ENCODE data around the gene ABCG1. TPM values are rescaled to one million over a fixed set of nuclear protein-coding genes. Genes with fewer than 3 reads are reported as not detected.

ABCG1 gene
- total and polyA plus RNA-seq, 2 experiments from 2014 or later = 1.3 to 4.4 TPM

- DNase-seq (ENCODE audit: low spot score) = no peak
- Mint-ChIP-seq H3K4me3 (no peak overlapping the region), H3K4me1 (peaks cover 4% of the 10 kb centered on the region), H3K27me3 (ENCODE audit: insufficient read depth, low read depth, poor library complexity) (peaks cover 7% of the 10 kb centered on the region), H3K36me3 (ENCODE audit: low read depth) (no peaks in the 10 kb centered on the region; the same call in 2 of the 3 replicates), H3K27ac (no peak overlapping the region), H3K9me3 (no peaks in the 10 kb centered on the region)
- Histone ChIP-seq H4K20me1 (replicated peaks; ENCODE audit: insufficient read depth) (no peaks in the 10 kb centered on the region), H3F3A (replicated peaks; ENCODE audit: low read depth) (no peaks in the 10 kb centered on the region), H3K4me3 (no peak overlapping the region), H3K36me3 (ENCODE audit: insufficient read depth) (no peaks in the 10 kb centered on the region), H3K27me3 (ENCODE audit: insufficient read depth) (no peaks in the 10 kb centered on the region), H2AFZ (no peak overlapping the region), H3K27ac (ENCODE audit: low read depth) (no peak overlapping the region), H3K4me1 (ENCODE audit: insufficient read depth) (no peaks in the 10 kb centered on the region), H3K4me2 (no peak overlapping the region), H3K79me2 (replicated peaks; ENCODE audit: insufficient read depth) (no peaks in the 10 kb centered on the region), H3K9me2 (ENCODE audit: insufficient read depth) (no peaks in the 10 kb centered on the region)
- peak; percentile 45 for ATAC-seq
- no peak for TF ChIP-seq POLR2AphosphoS5 (IDR thresholded peaks at IDR 0.05; ENCODE audit: low read depth)
- TF ChIP-seq REST (IDR thresholded peaks at IDR 0.05; ENCODE audit: unreplicated experiment) = no peak
- no peak for TF ChIP-seq EZH2phosphoT487 (IDR thresholded peaks at IDR 0.05; ENCODE audit: unreplicated experiment)
- no peak for TF ChIP-seq CREB1 (CRISPR knock-in tag; IDR thresholded peaks at IDR 0.05; ENCODE audit: low read depth)
- no peak for TF ChIP-seq NANOG (IDR thresholded peaks at IDR 0.05; ENCODE audit: borderline replicate concordance)
- no peak for TF ChIP-seq ZNF462 (CRISPR knock-in tag; IDR thresholded peaks at IDR 0.05)
- TF ChIP-seq EZH2 (IDR thresholded peaks at IDR 0.05; ENCODE audit: low read depth, unreplicated experiment) = no peak
- no peak for TF ChIP-seq JUNB (IDR thresholded peaks at IDR 0.05; ENCODE audit: unreplicated experiment)
- TF ChIP-seq ETS1 (IDR thresholded peaks at IDR 0.05) = no peak
- no peak for TF ChIP-seq ZNF114 (CRISPR knock-in tag; IDR thresholded peaks at IDR 0.05)
- no peak for TF ChIP-seq STAT1 (IDR thresholded peaks at IDR 0.05; ENCODE audit: unreplicated experiment)
- no peak for TF ChIP-seq CTCF (conservative IDR thresholded peaks at IDR 0.05; ENCODE audit: low read depth in 2 of 2)
- no peak for TF ChIP-seq ZNF331 (CRISPR knock-in tag; IDR thresholded peaks at IDR 0.05; ENCODE audit: low read depth)
Measured at GRCh38 chr21:42269386-42269785, 50.4 kb downstream of the ABCG1 start.

All from GM23338 (cell line).